Measurements from ENCODE around the gene GIGYF2.

The GIGYF2 gene

DNA sequence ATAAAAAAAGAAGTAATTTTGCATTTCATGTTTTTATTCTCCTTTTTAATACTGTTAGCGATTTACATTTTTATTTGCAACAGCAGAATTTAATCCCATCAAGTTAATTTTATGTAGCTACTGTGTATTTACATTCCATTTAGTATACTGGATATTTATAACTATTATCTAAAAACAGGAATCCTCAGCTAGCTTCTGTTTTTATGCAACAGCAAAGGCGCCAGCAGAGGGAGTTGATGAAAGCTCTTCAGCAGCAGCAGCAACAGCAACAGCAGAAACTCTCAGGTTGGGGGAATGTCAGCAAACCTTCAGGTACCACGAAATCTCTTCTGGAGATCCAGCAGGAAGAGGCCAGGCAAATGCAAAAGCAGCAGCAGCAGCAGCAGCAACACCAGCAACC lies 146.7 kb downstream of the GIGYF2 start:
- TF ChIP-seq TAF1 (IDR thresholded peaks at IDR 0.05; ENCODE audit: low read depth) (no peak), TCF12 (IDR thresholded peaks at IDR 0.05; ENCODE audit: low read depth) (no peak), YY1 (IDR thresholded peaks at IDR 0.05; ENCODE audit: low read depth) (no peak), CEBPB (IDR thresholded peaks at IDR 0.05) (no peak), NFIC (IDR thresholded peaks at IDR 0.05) (no peak), REST (IDR thresholded peaks at IDR 0.05; ENCODE audit: low read depth) (no peak), ZBTB7A (IDR thresholded peaks at IDR 0.05; ENCODE audit: low read depth) (no peak), EP300 (IDR thresholded peaks at IDR 0.05; ENCODE audit: borderline replicate concordance) (no peak), FOXM1 (IDR thresholded peaks at IDR 0.05; ENCODE audit: borderline replicate concordance, low read depth) (no peak), TEAD4 (IDR thresholded peaks at IDR 0.05) (no peak), RAD21 (IDR thresholded peaks at IDR 0.05; ENCODE audit: low read depth) (no peak), CREB1 (IDR thresholded peaks at IDR 0.05; ENCODE audit: low read depth) (no peak), EGR1 (IDR thresholded peaks at IDR 0.05) (no peak)
- TF ChIP-seq, protein P1, sequence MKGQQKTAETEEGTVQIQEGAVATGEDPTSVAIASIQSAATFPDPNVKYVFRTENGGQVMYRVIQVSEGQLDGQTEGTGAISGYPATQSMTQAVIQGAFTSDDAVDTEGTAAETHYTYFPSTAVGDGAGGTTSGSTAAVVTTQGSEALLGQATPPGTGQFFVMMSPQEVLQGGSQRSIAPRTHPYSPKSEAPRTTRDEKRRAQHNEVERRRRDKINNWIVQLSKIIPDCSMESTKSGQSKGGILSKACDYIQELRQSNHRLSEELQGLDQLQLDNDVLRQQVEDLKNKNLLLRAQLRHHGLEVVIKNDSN (IDR thresholded peaks at IDR 0.05) = no peak
- TF ChIP-seq, protein P2, sequence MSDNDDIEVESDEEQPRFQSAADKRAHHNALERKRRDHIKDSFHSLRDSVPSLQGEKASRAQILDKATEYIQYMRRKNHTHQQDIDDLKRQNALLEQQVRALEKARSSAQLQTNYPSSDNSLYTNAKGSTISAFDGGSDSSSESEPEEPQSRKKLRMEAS (IDR thresholded peaks at IDR 0.05) = no peak

GRCh38 chr2:232846055-232846454 lies 148.9 kb downstream of the GIGYF2 start:
- no peak for TF ChIP-seq EGR1 (IDR thresholded peaks at IDR 0.05)
- TF ChIP-seq TAF1 (IDR thresholded peaks at IDR 0.05; ENCODE audit: low read depth) = no peak
- no peak for TF ChIP-seq REST (IDR thresholded peaks at IDR 0.05; ENCODE audit: low read depth)
- no peak for TF ChIP-seq NFIC (IDR thresholded peaks at IDR 0.05)
- no peak for TF ChIP-seq TCF12 (IDR thresholded peaks at IDR 0.05; ENCODE audit: low read depth)
- TF ChIP-seq RAD21 (IDR thresholded peaks at IDR 0.05; ENCODE audit: low read depth) = no peak

GRCh38 chr2:232850039-232850438 lies 152.9 kb downstream of the GIGYF2 start:
- no peak for TF ChIP-seq NFIC (IDR thresholded peaks at IDR 0.05)
- no peak for TF ChIP-seq CREB1 (IDR thresholded peaks at IDR 0.05; ENCODE audit: low read depth)
- no peak for TF ChIP-seq TEAD4 (IDR thresholded peaks at IDR 0.05)
- no peak for TF ChIP-seq ZBTB7A (IDR thresholded peaks at IDR 0.05; ENCODE audit: low read depth)
- TF ChIP-seq, protein P1 (IDR thresholded peaks at IDR 0.05) = no peak
- TF ChIP-seq YY1 (IDR thresholded peaks at IDR 0.05; ENCODE audit: low read depth) = no peak
- no peak for TF ChIP-seq TAF1 (IDR thresholded peaks at IDR 0.05; ENCODE audit: low read depth)
- TF ChIP-seq EGR1 (IDR thresholded peaks at IDR 0.05) = no peak
- TF ChIP-seq FOXM1 (IDR thresholded peaks at IDR 0.05; ENCODE audit: borderline replicate concordance, low read depth) = no peak
- no peak for TF ChIP-seq TCF12 (IDR thresholded peaks at IDR 0.05; ENCODE audit: low read depth)
- TF ChIP-seq, protein P2 (IDR thresholded peaks at IDR 0.05) = no peak
- TF ChIP-seq RAD21 (IDR thresholded peaks at IDR 0.05; ENCODE audit: low read depth) = no peak
- no peak for TF ChIP-seq EP300 (IDR thresholded peaks at IDR 0.05; ENCODE audit: borderline replicate concordance)
- TF ChIP-seq REST (IDR thresholded peaks at IDR 0.05; ENCODE audit: low read depth) = no peak
- TF ChIP-seq CEBPB (IDR thresholded peaks at IDR 0.05) = no peak

DNA sequence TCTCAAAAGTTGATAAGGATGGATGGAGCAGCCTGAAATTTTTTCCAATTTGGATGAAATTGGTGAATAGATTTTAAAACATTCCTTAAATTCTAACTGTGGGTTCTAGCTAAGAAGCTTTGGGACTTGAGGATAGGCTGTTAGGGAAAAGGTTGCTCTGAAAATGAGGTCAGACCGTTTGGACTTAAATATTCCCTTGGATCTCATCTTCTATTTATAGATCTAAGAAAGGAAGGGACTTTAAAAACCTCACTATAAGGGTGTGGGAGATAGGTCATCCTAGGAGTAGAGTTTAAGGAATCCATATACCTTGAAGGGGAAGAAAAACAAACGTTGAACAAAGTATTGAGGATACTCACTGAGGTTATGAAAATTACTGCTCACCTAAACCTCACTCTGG lies 155.5 kb downstream of the GIGYF2 start:
- TF ChIP-seq NFIC (IDR thresholded peaks at IDR 0.05) (no peak), CREB1 (IDR thresholded peaks at IDR 0.05; ENCODE audit: low read depth) (no peak), CEBPB (IDR thresholded peaks at IDR 0.05) (no peak), YY1 (IDR thresholded peaks at IDR 0.05; ENCODE audit: low read depth) (no peak), RAD21 (IDR thresholded peaks at IDR 0.05; ENCODE audit: low read depth) (no peak), EGR1 (IDR thresholded peaks at IDR 0.05) (no peak), TAF1 (IDR thresholded peaks at IDR 0.05; ENCODE audit: low read depth) (no peak), EP300 (IDR thresholded peaks at IDR 0.05; ENCODE audit: borderline replicate concordance) (no peak), REST (IDR thresholded peaks at IDR 0.05; ENCODE audit: low read depth) (no peak)
- TF ChIP-seq, protein P2 (IDR thresholded peaks at IDR 0.05) = no peak

All from Ishikawa (cell line).